K562 (cell line): ENCODE data around the gene P2RX3. TPM values are rescaled to one million over a fixed set of nuclear protein-coding genes. Genes with fewer than 3 reads are reported as not detected.

Experiments
- ATAC-seq: fragments of 200-7000 bp; cut with Tn5 transposase; 3 replicates; pipeline ENCODE4 v1.9.1; 2020; ENCODE audit warnings: moderate library complexity
- BruUV-seq: library from RNA; stranded (reverse); fragments of 400-500 nt; replicated peaks from 2 replicates; lab custom pipeline; 2021; lab: Mats Ljungman, UMichigan
- CTCF ChIA-PET: fragments of 300-600 bp; formaldehyde crosslinking; extraction: SDS; loops from one replicate; lab custom pipeline; 2021; ENCODE audit warnings: low intra/inter-chr PET ratio; lab: Yijun Ruan, JAX
- POLR2A ChIA-PET: fragments of 300-600, 350-650 bp; sonication (Branson Sonifier 250); formaldehyde crosslinking; extraction: SDS; loops from one replicate; lab custom pipeline; 2021; ENCODE audit warnings: antibody characterized with exemption, inconsistent platforms; lab: Yijun Ruan, JAX
- DNase-seq, 4 experiments: peaks; one replicate each; pipeline versions ENCODE4 v3.0.0 to v3.0.0-alpha.2; 2011 to 2018; ENCODE audit warnings: low spot score in 3 of 4, mixed read lengths in 3 of 4; ENCODE audit errors: extremely low read depth in 1 of 4
- FAIRE-seq: peaks from 2 replicates; lab custom pipeline; 2011; peaks lifted over from hg19 to GRCh38; lab: Jason Lieb, UNC
- H2AFZ ChIP-seq: 2 replicates; pipeline ENCODE4 v1.6.0; 2011; ENCODE audit warnings: low read depth, low read length, control low read depth, inconsistent platforms
- H3K27ac ChIP-seq: fragments of 200-600 bp; 3 replicates; pipeline ENCODE4 v1.8.0; 2011; ENCODE audit warnings: low read depth, mild to moderate bottlenecking, control low read depth, inconsistent platforms, low read length, moderate library complexity, mixed read lengths; ENCODE audit errors: extremely low read depth
- H3K27me3 ChIP-seq, 2 experiments: fragments of 300-600 bp in 1 of 2; 2 replicates in 1 of 2; 3 replicates in 1 of 2; pipeline versions ENCODE4 v1.6.0 to v1.8.0; 2011; ENCODE audit warnings: inconsistent platforms in 2 of 2, low read length in 2 of 2, mild to moderate bottlenecking in 1 of 2, mixed read lengths in 1 of 2, moderate library complexity in 1 of 2; ENCODE audit not compliant: control insufficient read depth in 2 of 2, insufficient read depth in 2 of 2
- H3K36me3 ChIP-seq: fragments of 300-600 bp; 3 replicates; pipeline ENCODE4 v1.8.0; 2011; ENCODE audit warnings: mild to moderate bottlenecking, low read length, inconsistent platforms; ENCODE audit not compliant: control insufficient read depth, insufficient read depth
- H3K4me1 ChIP-seq, 2 experiments: fragments of 200-600 bp in 1 of 2; replicated peaks in 1 of 2; 2 replicates in 1 of 2; 3 replicates in 1 of 2; pipeline versions ENCODE4 v1.5.1 to v1.8.0; 2011; ENCODE audit warnings: inconsistent platforms in 2 of 2, low read length in 2 of 2, mild to moderate bottlenecking in 1 of 2, mixed read lengths in 1 of 2, moderate library complexity in 1 of 2; ENCODE audit not compliant: control insufficient read depth in 2 of 2, insufficient read depth in 2 of 2
- H3K4me2 ChIP-seq: 2 replicates; pipeline ENCODE4 v1.6.1; 2011; ENCODE audit warnings: low read length, control low read depth, inconsistent platforms, mixed read lengths; ENCODE audit not compliant: insufficient read depth
- H3K4me3 ChIP-seq: fragments of 200-600 bp; sonication (generic), shearing (Covaris generic); 2 replicates; pipeline ENCODE4 v1.5.1; 2016; ENCODE audit warnings: control low read depth, inconsistent platforms
- H3K79me2 ChIP-seq: fragments of 200-600 bp; 3 replicates; pipeline ENCODE4 v1.8.0; 2011; ENCODE audit warnings: low read length, inconsistent platforms; ENCODE audit not compliant: control insufficient read depth, insufficient read depth
- H3K9ac ChIP-seq, 2 experiments: 2 replicates each; pipeline versions ENCODE4 v1.6.0 to v1.6.1; 2011; ENCODE audit warnings: low read depth in 2 of 2, low read length in 2 of 2, control low read depth in 1 of 2, inconsistent platforms in 1 of 2, mild to moderate bottlenecking in 1 of 2, mixed read lengths in 1 of 2; ENCODE audit not compliant: insufficient read depth in 1 of 2
- H3K9me1 ChIP-seq: one replicate; pipeline ENCODE4 v1.6.0; 2011; ENCODE audit warnings: inconsistent platforms, mild to moderate bottlenecking, low read length, moderate library complexity; ENCODE audit not compliant: control insufficient read depth, insufficient read depth
- H3K9me3 ChIP-seq: replicated peaks from 2 replicates; pipeline ENCODE4 v1.5.1; 2011; ENCODE audit warnings: low read depth, low read length, inconsistent platforms; ENCODE audit not compliant: control insufficient read depth, insufficient read depth
- H4K20me1 ChIP-seq: replicated peaks from 2 replicates; pipeline ENCODE4 v1.6.1; 2011; ENCODE audit warnings: low read length, inconsistent platforms, mixed read lengths; ENCODE audit not compliant: control insufficient read depth, insufficient read depth
- AFF1 ChIP-seq, 2 experiments: fragments of 450-650 bp; IDR thresholded peaks; 2 replicates each; pipeline ENCODE4 v1.6.1; 2018; ENCODE audit warnings: mild to moderate bottlenecking in 2 of 2, low read depth in 1 of 2; ENCODE audit not compliant: partially characterized antibody in 2 of 2
- BCL6 ChIP-seq: fragments of 250-450 bp; sonication (Bioruptor Pico); IDR thresholded peaks from 2 replicates; pipeline ENCODE4 v1.4.0; 2020
- E2F6 ChIP-seq, 2 experiments: IDR thresholded peaks; 2 replicates each; pipeline ENCODE4 v1.6.1; 2011; ENCODE audit warnings: borderline replicate concordance in 1 of 2, control low read depth in 1 of 2, low read depth in 1 of 2, low read length in 1 of 2, mild to moderate bottlenecking in 1 of 2, mixed read lengths in 1 of 2, moderate library complexity in 1 of 2; ENCODE audit not compliant: insufficient read depth in 1 of 2, insufficient read length in 1 of 2, poor library complexity in 1 of 2, severe bottlenecking in 1 of 2; ENCODE audit errors: extremely low read depth in 1 of 2
- HDAC2 ChIP-seq: fragments of 450-650 bp; IDR thresholded peaks from 2 replicates; pipeline ENCODE4 v1.6.1; 2016; ENCODE audit warnings: mild to moderate bottlenecking
- PRMT5 ChIP-seq: sonication (generic); formaldehyde crosslinking; IDR thresholded peaks from 2 replicates; pipeline ENCODE4 v1.5.0; 2020; ENCODE audit warnings: missing genetic modification reagents
- RBM25 ChIP-seq: fragments of 200-400 bp; formaldehyde crosslinking; IDR thresholded peaks from 2 replicates; pipeline ENCODE4 v1.6.1; 2018; ENCODE audit warnings: low read length, low read depth, moderate library complexity; ENCODE audit not compliant: severe bottlenecking
- ZNF146 ChIP-seq: IDR thresholded peaks from one replicate; pipeline ENCODE4 v1.6.1; 2018; ENCODE audit warnings: missing compliant biosample characterization; ENCODE audit not compliant: unreplicated experiment
- ZNF23 ChIP-seq: fragments of 250-450 bp; sonication (Bioruptor Pico); IDR thresholded peaks from 2 replicates; pipeline ENCODE4 v1.4.0; 2020; ENCODE audit warnings: mild to moderate bottlenecking
- ZNF584 ChIP-seq: fragments of 200-800 bp; sonication (Bioruptor generic); IDR thresholded peaks from 2 replicates; pipeline ENCODE4 v1.6.1; 2016; ENCODE audit warnings: low read depth, mild to moderate bottlenecking, missing genetic modification characterization, missing compliant biosample characterization
- WGBS: fragments of 100-300 bp; shearing (Covaris generic); methylation state at CpG from one replicate; pipeline ENCODE4 v1.1.6; 2016; ENCODE audit warnings: low coverage, mixed read lengths; ENCODE audit not compliant: insufficient coverage; ENCODE audit errors: missing lambda C conversion rate; 5-methylcytosine and 5-hydroxymethylcytosine counted together
- in situ Hi-C: fragments of 300-500 bp; cut with MboI; formaldehyde crosslinking; loops from 4 replicates; pipeline ENCODE4 v1.15.0; 2018; ENCODE audit warnings: inconsistent platforms, mixed read lengths
- intact Hi-C: fragments of 100-400 bp; cut with micrococcal nuclease; formaldehyde crosslinking; loops from 2 replicates; pipeline ENCODE4 v1.14.2; 2022
- polyA plus RNA-seq, 8 experiments: library from polyadenylated mRNA; depleted of rRNA in 4 of 8; stranded (reverse) in 5 of 8; unstranded in 3 of 8; fragments of >200 nt; fragmentation: Nextera tagmentation in 2 of 8; fragmentation: Illumina TruSeq in 1 of 8; extraction: Ambion mirVana in 2 of 8; extraction: Trizol in 1 of 8; gene quantifications; 2 replicates each; pipeline versions ENCODE4 v1.2.1 to v1.2.3, GENCODE V29; 2011 to 2014; ENCODE audit warnings: inconsistent platforms in 1 of 8, missing spikeins in 1 of 8
- total RNA-seq, 7 experiments: library from RNA; depleted of rRNA in 6 of 7; stranded (reverse); fragments of >200 nt in 6 of 7; fragmentation: Illumina TruSeq in 2 of 7; extraction: Trizol in 2 of 7; gene quantifications; 2 replicates each; pipeline versions ENCODE4 v1.2.1 to v1.2.3, GENCODE V29; 2011 to 2021; ENCODE audit warnings: low replicate concordance in 1 of 7
- TF ChIP-seq, protein P1 (sequence below): fragments of 450-650 bp; IDR thresholded peaks from 2 replicates; pipeline ENCODE4 v1.6.1; 2016; ENCODE audit warnings: mild to moderate bottlenecking
- TF ChIP-seq, protein P2 (sequence below): fragments of 450-650 bp; formaldehyde crosslinking; IDR thresholded peaks from 2 replicates; pipeline ENCODE4 v1.4.0; 2020; ENCODE audit warnings: mild to moderate bottlenecking

P2RX3 gene
- total and polyA plus RNA-seq, 9 of the 15 experiments (the other 6 are each of a cell fraction or from before 2014, with no cell fraction given), result not detected

GRCh38 chr11:57357310-57357709 lies 19.2 kb downstream of the P2RX3 start (continued):
- TF ChIP-seq AFF1 (IDR thresholded peaks at IDR 0.05; ENCODE audit: low read depth in 1 of 2, partially characterized antibody in 2 of 2) (no peak), HDAC2 (peak; percentile 20; the same call in 1 of the 2 replicates), RBM25 (peak; percentile 97)

DNA sequence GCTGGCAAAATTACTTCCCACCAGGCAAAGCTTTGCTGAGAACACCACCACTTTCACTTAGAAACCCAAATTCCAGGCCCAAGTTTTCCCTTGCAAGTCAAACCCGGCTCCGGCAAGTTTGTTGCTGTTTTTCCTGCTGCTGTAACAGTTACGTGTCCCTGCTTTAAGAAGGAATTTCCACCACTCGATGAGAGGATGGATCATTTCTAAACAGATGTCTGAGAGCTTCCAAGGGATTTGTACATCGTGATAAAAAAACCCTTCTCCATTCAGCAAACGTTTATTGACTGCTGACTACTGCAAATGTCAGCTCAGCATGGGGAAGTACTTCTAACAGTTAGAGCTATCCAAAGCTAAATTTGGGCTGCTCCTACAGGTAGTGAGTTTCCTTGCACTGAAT lies 19.7 kb downstream of the P2RX3 start:
- ChIA-PET CTCF (no interaction called here), POLR2A (interaction anchor here (0.6 to 1.6 kb wide), 3 partner anchors 10 to 38 kb away, joined by 4 to 5 read pairs (median 4); no protein-coding TSS in a partner anchor)
- no peaks in the 10 kb centered on the region for H3K27me3 ChIP-seq
- H3K36me3 ChIP-seq, result no peaks in the 10 kb centered on the region
- H3K79me2 ChIP-seq, result no peaks in the 10 kb centered on the region
- H3K4me3 ChIP-seq, result no peak overlapping the region
- no peak overlapping the region for H3K4me2 ChIP-seq
- TF ChIP-seq, protein P1, sequence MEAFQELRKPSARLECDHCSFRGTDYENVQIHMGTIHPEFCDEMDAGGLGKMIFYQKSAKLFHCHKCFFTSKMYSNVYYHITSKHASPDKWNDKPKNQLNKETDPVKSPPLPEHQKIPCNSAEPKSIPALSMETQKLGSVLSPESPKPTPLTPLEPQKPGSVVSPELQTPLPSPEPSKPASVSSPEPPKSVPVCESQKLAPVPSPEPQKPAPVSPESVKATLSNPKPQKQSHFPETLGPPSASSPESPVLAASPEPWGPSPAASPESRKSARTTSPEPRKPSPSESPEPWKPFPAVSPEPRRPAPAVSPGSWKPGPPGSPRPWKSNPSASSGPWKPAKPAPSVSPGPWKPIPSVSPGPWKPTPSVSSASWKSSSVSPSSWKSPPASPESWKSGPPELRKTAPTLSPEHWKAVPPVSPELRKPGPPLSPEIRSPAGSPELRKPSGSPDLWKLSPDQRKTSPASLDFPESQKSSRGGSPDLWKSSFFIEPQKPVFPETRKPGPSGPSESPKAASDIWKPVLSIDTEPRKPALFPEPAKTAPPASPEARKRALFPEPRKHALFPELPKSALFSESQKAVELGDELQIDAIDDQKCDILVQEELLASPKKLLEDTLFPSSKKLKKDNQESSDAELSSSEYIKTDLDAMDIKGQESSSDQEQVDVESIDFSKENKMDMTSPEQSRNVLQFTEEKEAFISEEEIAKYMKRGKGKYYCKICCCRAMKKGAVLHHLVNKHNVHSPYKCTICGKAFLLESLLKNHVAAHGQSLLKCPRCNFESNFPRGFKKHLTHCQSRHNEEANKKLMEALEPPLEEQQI, result no peak
- no peak for TF ChIP-seq ZNF146 (CRISPR knock-in tag)
- TF ChIP-seq ZNF23 (CRISPR knock-in tag), result no peak
- no peak for TF ChIP-seq ZNF584 (CRISPR knock-in tag)
- no peak for TF ChIP-seq BCL6
- TF ChIP-seq, protein P2, sequence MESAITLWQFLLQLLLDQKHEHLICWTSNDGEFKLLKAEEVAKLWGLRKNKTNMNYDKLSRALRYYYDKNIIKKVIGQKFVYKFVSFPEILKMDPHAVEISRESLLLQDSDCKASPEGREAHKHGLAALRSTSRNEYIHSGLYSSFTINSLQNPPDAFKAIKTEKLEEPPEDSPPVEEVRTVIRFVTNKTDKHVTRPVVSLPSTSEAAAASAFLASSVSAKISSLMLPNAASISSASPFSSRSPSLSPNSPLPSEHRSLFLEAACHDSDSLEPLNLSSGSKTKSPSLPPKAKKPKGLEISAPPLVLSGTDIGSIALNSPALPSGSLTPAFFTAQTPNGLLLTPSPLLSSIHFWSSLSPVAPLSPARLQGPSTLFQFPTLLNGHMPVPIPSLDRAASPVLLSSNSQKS (CRISPR knock-in tag), result no peak
- TF ChIP-seq E2F6 (IDR thresholded peaks at IDR 0.05; ENCODE audit: borderline replicate concordance in 1 of 2, extremely low read depth in 1 of 2, insufficient read depth in 1 of 2, insufficient read length in 1 of 2, low read depth in 1 of 2, low read length in 1 of 2, poor library complexity in 1 of 2, severe bottlenecking in 1 of 2), result no peak
- no peak for TF ChIP-seq PRMT5 (CRISPR knock-in tag)
- H2AFZ ChIP-seq, result peak overlapping the region; percentile 47
- BruUV-seq, result no TSS peak
- 33% methylated on average over 6 of the region's 6 CpGs for WGBS
- no peaks in the 10 kb centered on the region for H3K9me3 ChIP-seq
- DNase-seq (no peak), ATAC-seq (no peak), FAIRE-seq (no peak)
- H3K4me1 ChIP-seq, result peaks cover 19 to 32% of the 10 kb centered on the region in 2 experiments
- H3K9ac ChIP-seq, result no peak overlapping the region
- no peaks in the 10 kb centered on the region for H3K9me1 ChIP-seq
- H3K27ac ChIP-seq, result no peak overlapping the region
- intact Hi-C loops, result loop anchor here (2.0 kb wide), 1 partner anchor 45 kb away; no protein-coding TSS in a partner anchor
- H4K20me1 ChIP-seq, result no peaks in the 10 kb centered on the region
- in situ Hi-C loops, result no loop called here
